GM19438 (cell line): ENCODE measurements around the gene PDK1.
"Not testable (repeated sequence)": the region's sequence is repeated elsewhere in the genome, so short reads cannot be mapped to it uniquely, and the experiment has no call there.

Source experiments
- ATAC-seq: cut with Tn5 transposase; IDR thresholded peaks from one replicate; pipeline ENCODE4 v1.9.1; 2021; ENCODE audit warnings: low read depth; ENCODE audit not compliant: unreplicated experiment

Gene PDK1

DNA sequence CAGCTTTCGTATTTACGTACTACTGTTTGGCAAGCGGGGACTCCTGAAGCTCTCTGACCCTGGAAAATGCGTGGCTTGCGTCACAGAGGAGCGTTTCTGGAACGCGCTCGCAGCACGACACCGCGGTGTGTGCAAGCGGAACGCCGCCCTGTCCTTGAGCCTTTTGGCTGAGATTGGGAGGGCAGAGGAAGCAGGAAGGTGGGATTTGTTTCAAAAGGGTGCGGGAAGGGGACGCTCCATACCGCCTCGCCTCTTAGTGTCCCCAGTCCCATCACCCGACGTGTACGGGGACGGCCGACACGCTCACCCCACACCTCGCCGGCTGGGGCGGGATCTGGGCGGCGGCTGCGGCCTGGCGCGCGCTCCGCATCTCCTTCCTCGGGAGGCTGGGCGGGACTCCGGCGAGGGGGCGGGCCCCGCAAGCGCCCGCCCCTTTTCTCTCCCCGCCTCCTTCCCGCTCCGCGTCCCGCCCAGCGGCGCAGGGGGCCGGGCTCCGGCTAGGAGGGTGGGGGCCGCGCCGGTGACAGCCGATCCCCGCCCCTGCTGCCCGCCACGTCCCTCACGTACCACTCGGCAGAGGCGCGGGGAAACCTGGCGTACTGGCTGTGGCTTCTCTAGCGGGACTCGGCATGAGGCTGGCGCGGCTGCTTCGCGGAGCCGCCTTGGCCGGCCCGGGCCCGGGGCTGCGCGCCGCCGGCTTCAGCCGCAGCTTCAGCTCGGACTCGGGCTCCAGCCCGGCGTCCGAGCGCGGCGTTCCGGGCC lies at the start of gene PDK1:
TSS of gene PDK1 (plus strand) at position 569 of the 762 bp plus-strand sequence. CDS start at position 630, 61 bp downstream.
- peak; percentile 88 for ATAC-seq

DNA sequence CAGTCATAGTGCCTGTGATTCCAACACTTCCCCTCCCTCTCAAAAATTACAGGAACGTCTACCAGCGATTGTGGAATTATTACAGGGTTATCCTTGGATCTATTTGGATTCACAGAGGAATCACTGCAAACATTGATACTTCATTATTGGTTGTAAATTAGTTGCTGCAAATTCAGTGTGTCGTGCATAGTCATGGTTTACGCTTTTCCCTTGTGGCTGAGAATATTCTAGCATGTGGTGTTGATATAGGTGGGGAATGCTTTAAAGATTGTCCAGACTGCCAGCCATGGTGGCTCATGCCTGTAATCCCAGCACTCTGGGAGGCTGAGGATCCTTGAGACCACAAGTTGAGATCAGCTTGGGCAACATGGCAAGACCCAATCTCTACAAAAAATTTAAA lies 48.7 kb upstream of the PDK1 start:
- no peak for ATAC-seq

DNA sequence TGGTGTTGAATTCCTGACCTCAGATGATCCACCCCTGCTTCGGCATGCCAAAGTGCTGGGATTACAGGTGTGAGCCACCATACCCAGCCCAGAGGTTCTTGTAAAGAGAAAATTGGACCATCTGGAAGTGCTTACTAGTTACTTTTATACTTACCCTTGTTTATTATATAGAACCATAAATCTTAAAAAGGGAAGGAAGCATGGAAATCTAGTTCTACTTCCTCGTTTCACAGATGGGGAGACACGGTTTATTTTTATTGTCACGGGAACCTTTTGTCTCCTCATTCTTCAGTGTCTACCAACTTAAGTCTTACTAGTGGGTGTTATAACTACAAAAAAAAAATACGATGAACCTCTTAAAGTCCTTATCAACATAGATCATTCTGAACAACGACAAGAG lies 45.8 kb upstream of the PDK1 start:
- no peak for ATAC-seq

DNA sequence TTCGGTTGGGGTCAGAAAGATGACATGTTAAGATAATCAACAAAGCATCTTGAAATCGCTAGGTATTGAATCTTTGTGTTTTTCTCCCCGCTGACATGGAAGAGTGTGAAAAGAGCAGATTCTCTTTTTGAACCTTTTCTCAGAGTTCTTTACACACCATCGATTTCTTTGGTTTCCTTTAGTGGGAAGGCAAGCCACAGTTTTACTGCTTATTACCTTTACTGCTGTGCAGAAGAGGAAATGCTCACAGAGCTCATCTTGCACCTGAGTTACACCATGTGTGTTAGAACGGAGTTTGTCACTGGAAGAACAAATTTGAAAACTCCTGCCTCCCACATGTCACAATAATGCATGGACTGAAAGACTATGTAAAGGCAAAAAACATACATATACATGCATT lies 45.3 kb upstream of the PDK1 start:
- no peak for ATAC-seq

DNA sequence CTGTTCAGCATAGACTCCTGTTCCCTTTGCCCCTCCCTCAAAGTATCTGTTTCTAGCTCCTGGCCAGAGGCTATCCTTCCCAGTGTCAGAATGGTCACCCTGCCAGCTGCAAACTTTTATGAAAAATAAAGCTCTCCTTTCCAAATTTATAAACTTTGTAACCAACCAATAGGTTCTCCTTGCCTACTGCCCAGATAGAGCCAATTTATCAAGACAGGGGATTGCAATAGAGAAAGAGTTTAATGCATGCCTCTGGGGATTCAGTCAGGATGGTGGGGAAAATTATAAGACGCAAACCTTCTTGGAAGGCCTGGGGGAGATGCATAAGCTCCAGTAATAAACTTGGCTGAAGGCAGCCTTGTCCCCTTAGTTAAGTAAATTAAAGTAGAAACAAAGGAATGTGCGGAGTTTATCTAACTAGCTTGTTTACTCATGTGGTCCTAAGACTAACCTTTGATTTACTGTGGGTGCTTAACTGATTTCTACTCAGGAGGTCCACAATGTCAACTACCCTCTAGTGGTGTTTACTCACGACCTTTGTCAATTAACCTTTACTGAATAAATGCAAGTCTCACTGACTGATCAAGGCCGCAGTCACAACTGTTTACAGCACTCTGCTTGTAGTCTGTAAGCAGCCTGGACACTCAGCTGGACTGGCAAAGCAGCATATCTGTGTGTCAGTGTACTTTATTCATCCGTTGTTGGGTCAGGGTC lies 42.9 kb upstream of the PDK1 start:
- no peak for ATAC-seq

DNA sequence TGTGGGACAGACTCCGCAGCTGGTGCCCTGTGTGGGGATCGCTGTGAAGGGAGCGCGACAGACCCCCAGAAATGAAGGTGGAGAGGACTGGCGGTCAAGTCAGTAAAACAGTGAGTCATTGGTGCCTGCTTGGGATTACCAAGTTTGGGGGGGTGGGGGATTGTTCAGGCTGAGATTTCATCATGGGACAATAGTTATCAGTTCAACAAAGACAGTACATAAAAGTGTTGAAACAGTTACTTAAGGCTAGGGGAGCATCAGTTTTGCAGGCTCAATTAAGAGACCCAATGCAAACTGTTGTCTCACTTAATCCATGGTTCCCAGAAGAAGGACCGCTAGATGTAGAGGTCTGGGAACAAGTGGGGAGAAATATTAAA lies 42.4 kb upstream of the PDK1 start:
- ATAC-seq: no peak

DNA sequence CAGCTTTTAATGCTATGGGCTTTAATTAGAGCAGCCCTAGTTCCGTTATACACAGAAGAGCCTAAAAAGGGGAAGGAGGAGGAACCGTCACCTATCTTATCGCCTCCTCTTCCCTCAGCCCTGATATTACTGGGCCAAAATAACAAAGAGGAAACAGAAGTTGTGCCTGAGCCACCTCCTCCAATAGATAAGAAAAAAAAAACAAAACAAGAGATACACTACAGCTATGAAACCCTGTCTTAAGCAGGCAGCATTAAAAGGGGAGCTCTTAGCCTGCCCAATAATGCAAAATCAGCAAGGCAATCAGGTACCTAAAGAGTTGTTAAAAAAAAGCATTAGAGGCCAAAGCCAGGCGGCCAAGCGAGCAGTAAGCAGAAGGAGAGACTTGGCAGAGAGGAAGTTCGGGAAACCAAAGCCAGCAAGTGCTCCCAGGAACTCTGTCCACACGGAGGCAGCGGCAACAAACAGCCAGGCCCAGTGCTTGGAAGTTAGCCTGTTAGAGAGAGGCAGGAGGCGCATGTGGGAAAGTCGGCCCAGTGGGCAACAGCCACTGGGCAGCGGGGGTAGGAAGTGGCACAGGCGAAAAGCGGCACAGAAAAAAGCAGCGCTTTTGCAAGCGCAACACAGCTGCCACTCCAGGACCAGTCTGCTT lies 41.8 kb upstream of the PDK1 start:
- no peak for ATAC-seq

DNA sequence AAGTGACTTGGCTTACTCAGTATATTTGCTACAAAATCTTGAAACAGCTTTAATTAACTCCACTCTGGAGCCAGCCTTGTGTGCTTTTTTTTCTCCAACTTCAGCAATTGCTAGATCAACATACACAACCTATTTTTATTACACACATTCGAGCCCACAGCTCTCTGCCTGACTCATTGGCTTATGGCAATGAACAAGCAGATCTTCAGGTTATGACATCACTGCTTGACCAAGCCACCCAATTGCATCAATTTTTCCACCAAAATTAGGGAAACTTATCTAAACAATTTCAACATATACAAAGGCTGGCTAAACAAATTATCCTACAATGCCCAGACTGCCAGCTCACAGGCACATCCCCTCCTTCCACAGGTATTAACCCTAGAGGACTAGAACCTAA lies 39.6 kb upstream of the PDK1 start:
- no peak for ATAC-seq

DNA sequence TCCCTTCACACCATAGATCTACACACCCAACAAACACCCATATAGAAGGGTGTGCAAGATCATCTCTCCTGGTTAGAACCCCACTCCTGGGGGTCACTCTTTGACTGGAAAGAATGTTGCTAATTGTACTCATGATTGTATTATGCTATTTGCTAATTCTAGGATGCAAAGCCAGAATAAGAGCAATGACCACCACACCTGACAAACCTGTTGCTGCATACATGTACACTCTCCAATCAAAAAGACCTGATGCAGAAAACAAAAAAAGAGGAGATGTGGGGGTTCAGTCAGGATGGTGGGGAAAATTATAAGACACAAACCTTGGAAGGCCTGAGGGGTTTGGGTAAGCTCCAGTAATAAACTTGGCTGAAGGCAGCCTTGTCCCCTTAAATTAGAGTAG lies 36.9 kb upstream of the PDK1 start:
- no peak for ATAC-seq

DNA sequence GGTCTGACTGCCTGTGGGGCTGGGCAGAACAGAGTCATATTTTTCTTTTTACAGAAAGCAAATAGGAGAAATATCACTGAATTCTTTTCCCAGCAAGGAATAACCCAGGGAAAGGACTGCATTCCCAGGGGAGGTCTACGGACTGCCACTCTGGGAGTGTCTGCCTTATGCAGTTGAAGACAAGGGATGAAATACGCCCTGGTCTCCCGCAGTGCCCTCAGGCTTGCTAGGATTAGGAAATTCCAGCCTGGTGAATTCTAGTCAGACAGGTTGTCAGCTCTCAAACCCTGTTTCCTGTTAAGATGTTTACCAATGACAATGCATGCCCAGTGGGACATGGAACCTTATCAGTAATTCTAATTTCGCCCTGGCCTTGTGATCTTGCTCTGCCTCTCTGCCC lies 30.3 kb upstream of the PDK1 start:
- ATAC-seq: no peak

DNA sequence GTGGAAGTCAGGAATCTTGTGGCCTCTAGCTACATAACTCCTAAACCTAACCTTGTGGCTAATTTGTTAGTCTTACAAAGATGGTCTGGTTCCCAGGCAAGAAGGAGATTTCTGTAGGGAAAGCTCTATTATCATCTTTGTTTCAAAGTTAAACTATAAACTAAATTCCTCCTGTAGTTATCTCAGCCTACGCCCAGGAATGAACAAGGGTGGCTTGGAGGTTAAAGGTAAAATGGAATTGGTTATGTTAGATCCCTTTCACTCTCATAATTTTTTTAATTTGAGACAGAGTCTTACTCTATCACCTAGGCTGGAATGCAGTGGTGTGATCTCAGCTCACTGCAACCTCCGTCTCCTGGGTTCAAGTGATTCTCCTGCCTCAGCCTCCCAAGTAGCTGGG lies 24.6 kb upstream of the PDK1 start:
- ATAC-seq: no peak

DNA sequence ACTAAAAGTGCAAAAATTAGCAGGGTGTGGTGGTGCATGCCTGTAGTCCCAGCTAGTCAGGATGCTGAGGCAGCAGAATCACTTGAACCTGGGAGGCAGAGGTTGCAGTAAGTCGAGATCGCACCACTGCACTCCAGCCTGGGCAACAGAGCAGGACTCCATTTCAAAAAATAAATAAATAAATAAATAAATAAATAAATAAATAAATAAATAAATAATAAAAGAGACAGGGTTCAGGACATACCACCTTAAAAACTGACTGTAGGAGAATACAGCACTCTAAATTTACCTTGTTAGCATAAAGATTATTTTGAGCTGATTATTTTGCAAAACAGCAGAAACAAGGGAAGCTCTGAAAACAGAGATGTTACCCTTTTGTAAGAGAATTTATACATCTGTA lies 23.4 kb upstream of the PDK1 start:
- ATAC-seq: not testable (repeated sequence)

DNA sequence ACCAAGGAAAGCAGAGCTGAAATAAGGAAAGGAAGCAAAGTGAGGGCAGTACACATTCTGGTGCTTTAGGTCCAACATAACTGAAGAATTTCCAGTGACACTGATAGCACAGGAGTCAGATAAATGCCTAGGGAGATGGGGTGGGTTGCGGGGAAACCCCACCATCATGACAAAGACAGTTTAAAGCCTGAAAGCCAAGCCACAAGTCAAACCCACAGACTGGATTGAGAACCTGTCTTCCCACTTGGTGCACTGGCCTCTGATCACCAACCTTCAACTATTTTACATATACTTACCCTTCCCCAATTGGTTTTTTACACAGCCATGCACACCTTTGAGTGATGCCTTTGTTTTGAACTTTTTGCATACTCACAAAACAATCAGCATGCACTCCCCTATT lies 22.2 kb upstream of the PDK1 start:
- ATAC-seq: no peak

DNA sequence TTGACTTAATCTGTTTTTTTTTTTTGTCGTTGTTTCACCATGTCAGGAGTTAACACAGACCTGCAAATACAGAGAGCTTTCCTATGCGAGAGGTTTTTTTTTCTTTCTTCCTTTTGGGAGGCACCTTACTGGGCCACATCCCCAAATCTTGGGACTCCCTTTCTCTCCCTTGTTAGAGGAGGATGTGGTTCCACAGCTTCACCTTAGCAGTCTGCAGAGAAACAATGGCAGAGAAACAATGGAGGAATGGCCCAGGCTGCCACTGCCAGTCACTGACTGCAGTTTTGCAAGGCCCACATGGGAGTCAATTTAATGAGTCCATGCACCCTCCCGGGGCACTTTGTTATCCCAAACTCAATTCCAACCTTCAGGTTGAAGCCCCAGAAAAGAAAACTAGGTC lies 20.8 kb upstream of the PDK1 start:
- ATAC-seq: no peak

DNA sequence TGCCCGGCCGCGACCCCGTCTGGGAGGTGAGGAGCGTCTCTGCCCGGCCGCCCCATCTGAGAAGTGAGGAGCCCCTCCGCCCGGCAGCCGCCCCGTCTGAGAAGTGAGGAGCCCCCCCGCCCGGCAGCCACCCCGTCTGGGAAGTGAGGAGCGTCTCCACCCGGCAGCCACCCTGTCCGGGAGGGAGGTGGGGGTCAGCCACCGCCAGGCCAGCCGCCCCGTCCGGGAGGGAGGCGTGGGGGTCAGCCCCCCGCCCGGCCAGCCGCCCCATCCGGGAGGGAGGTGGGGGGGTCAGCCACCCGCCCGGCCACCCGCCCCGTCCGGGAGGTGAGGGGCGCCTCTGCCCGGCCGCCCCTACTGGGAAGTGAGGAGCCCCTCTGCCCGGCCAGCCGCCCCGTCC lies 18.0 kb upstream of the PDK1 start:
- ATAC-seq: not testable (repeated sequence)

DNA sequence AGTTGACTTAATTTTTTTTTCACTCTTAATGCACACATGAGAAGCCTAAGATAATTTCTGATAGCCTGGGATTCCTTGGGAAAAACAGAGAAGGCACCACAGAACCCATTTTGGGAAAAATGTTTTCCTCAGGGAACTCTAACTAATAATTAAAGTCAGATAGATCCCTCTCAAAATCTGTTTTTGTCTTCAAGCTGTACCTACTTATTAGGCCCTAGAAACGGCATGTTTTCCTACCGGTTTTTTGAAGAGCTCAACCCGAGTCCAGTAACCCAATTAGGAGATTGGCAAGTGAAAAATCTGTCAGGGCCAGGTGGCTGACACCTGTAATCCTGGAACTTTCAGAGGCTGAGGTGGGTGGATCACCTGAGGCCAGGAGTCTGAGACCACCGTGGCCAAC lies 16.1 kb upstream of the PDK1 start:
- ATAC-seq: no peak

DNA sequence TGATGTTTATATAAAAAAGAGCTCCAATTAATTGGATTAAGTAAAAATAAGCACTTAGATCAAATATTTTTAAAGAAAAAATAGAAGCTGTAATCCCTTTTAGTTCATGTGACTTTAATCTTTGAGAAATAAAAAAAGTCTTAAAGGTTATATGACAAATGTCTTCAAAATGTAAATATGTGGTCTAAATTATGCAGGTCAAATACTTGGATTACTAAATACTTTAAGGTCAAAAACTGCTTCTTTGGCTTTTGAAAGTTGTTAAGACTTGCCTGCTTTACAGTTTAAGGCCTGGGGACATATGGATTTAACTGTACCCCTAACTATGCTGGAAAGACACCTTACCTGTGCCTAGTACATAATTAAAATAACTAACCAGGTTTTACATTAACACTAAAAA lies 15.5 kb upstream of the PDK1 start:
- ATAC-seq: no peak

DNA sequence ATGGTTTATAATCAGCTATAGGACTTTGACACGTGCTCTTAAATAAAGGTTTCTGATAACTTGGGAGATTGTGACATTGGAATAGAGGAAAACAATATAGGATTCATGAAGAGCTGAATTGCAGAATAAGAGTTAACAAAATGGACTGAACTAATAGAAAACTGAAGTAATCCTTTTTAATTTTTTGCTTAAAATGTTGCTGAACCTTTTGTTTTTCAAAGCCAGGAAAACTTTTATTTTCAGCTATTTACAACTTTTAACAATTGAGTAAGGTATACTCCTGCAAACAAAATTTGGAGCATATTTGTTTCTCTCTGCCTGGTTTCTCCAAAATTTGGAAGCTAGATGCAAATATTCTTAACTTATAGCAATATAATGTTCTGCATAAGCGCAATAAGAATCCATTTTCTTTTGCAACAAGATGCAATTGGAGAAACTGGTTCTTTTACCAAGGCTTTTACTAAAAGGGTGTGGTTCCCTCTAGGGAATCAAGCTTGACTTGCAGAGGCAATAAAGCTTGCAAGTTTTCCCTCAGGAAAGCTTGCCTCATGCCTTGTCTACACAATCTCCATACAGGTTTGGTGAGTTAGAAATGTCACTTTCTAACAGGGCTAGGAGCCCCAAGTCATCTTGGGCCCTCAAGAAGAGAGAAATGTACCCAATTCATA lies 10.3 kb upstream of the PDK1 start:
- ATAC-seq: no peak

DNA sequence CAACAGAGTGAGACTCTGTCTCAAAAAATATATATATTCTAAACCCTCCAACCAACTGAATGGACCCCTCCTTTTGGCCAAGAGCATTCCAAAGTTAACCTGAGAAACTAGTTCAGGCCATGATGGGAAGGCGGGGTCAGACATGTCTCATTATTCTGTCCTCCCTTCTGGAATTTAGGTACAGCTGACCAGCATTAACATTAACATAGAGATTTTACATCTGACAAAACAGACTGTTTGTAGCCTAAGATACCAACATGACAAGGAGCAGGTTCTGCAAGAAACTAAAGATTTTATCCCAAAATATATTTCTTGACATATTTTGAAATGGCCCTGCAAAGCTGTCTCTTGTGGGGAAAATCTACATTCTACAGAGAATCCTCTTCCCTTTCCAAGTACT lies 6.8 kb upstream of the PDK1 start:
- no peak for ATAC-seq

DNA sequence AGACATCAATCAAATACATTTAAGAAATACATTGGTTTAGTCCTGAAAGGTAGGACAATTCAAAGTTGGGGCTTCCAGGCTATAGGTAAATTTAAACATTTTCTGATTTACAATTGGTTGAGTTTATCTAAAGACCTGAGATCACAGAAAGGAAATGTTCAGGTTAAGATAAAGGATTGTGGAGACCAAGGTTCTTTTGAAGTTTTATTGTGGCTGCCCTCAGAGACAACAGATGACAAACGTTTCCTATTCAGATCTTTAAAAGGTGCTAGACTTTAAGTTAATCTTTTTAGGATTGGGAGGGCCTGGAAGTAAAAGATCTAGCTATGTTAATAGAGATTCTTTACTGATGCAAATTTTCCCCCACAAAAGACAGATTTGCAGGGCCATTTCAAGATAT lies 6.1 kb upstream of the PDK1 start:
- ATAC-seq: not testable (repeated sequence)

DNA sequence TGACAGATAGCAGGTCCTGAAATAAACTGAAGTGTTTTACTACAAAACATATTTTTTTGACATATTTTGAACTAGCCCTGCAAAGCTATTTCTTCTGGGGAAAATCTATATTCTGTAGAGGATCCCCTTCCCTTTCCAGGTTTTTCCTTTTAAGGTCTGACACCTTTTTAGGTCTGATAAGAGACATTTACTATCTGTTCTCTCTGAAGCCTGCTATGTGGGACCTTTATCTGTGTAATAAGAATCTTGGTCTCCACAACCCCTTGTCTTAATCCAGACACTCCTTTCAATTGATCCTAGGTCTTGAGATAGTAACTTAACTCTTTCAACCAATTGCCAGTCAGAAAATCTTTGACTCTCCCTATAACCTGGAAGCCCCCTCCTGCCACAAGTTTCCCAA lies 5.5 kb upstream of the PDK1 start:
- no peak for ATAC-seq
